ENCODE measurements around the gene FNDC3B. TPM values are rescaled to one million over a fixed set of nuclear protein-coding genes. Genes with fewer than 3 reads are reported as not detected.
A peak's percentile ranks its signal among the peaks of the same experiment; 100 is the strongest.

Gene FNDC3B
- total and polyA plus RNA-seq, 2 of the 8 experiments (the other 6 are each of a cell fraction or from before 2014, with no cell fraction given): 14.1 to 44.4 TPM

DNA sequence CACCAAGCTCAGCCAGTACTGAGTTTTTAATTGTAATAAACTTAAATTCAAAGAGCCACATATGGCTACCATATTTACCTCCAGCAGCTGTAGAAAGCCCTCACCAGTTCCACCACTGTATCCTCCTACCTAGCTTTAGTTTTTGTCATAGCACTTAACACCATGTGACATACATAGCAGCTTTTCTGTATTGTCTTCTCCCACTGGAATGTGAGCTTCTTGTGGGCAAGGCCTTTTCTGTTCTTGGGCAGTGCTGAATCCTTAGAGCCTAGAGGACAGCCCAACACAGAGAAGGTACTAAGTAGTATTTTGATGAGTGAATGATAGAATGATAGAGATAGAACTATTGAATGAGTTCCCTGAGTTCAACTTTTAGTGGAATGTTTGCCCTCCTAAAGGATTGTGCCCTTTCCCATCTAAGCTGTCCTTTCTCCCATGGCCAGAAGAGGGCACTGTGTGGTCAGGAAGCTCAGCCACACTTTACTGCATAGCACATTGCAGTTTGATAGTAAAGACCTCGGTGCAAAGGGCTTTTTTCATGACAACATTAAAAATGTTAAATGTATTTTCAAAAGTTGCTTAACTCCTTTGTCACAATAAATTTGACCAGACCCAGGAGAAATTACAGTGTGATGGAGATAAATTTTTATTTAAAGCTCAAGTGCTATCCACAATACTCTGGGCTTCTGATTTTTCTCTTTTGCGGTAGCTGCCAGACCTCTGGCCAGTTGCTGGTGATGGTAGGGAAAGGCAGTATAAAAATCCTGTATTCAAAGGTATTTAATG, 293.1 kb downstream of the FNDC3B start:
- H3K79me1 ChIP-seq (ENCODE audit: low read depth, low read length): no peaks in the 10 kb centered on the region; the same call in 1 of the 2 replicates
- H3K27me3 ChIP-seq (replicated peaks in 1 of 4; ENCODE audit: control insufficient read depth in 3 of 4, extremely low read depth in 1 of 4, insufficient read depth in 3 of 4, low read length in 3 of 4): no peaks in the 10 kb centered on the region
- H3K79me2 ChIP-seq (ENCODE audit: control insufficient read depth in 1 of 2, insufficient read depth in 2 of 2, low read length in 2 of 2): no peaks in the 10 kb centered on the region
- H2AK5ac ChIP-seq (ENCODE audit: low read depth, low read length): no peak overlapping the region
- TF ChIP-seq, protein P1, sequence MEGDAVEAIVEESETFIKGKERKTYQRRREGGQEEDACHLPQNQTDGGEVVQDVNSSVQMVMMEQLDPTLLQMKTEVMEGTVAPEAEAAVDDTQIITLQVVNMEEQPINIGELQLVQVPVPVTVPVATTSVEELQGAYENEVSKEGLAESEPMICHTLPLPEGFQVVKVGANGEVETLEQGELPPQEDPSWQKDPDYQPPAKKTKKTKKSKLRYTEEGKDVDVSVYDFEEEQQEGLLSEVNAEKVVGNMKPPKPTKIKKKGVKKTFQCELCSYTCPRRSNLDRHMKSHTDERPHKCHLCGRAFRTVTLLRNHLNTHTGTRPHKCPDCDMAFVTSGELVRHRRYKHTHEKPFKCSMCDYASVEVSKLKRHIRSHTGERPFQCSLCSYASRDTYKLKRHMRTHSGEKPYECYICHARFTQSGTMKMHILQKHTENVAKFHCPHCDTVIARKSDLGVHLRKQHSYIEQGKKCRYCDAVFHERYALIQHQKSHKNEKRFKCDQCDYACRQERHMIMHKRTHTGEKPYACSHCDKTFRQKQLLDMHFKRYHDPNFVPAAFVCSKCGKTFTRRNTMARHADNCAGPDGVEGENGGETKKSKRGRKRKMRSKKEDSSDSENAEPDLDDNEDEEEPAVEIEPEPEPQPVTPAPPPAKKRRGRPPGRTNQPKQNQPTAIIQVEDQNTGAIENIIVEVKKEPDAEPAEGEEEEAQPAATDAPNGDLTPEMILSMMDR (IDR thresholded peaks at IDR 0.05; ENCODE audit: control extremely low read depth in 1 of 3, insufficient read depth in 1 of 3, low read depth in 1 of 3, low read length in 3 of 3): peak; percentile 71 to 92 (median 77)
- TF ChIP-seq TEAD4 (IDR thresholded peaks at IDR 0.05; ENCODE audit: low read depth, low read length) (no peak), BCL11A (IDR thresholded peaks at IDR 0.05; ENCODE audit: low read depth in 2 of 2, low read length in 2 of 2) (no peak), RAD21 (IDR thresholded peaks at IDR 0.05 in 1 of 2, conservative IDR thresholded peaks at IDR 0.05 in 1 of 2; ENCODE audit: low read depth in 2 of 2, low read length in 2 of 2) (peak; percentile 62 to 71)
- no peak overlapping the region for H2BK15ac ChIP-seq (ENCODE audit: low read length)
- H3K18ac ChIP-seq (ENCODE audit: extremely low read depth, low read length): no peak overlapping the region
- no peak overlapping the region for H3K27ac ChIP-seq (ENCODE audit: low read depth, low read length)
- no peak overlapping the region for H2AFZ ChIP-seq (ENCODE audit: low read length)
- no peaks in the 10 kb centered on the region for H4K20me1 ChIP-seq (replicated peaks in 1 of 2; ENCODE audit: control insufficient read depth in 1 of 2, insufficient read depth in 2 of 2, low read length in 2 of 2)
- no peak overlapping the region for H4K91ac ChIP-seq (replicated peaks; ENCODE audit: insufficient read length, low read length)
- no peak overlapping the region for H3K4ac ChIP-seq (replicated peaks; ENCODE audit: insufficient read length, low read depth, low read length)
- peak overlapping the region; percentile 56; the same call in 1 of the 2 replicates for H2BK5ac ChIP-seq (ENCODE audit: low read depth, low read length)
- no peak overlapping the region for H4K8ac ChIP-seq (ENCODE audit: extremely low read depth, insufficient read depth, low read length)
- 80% methylated on average over 2 of the region's 2 CpGs; no CpG with 5 or more reads in 1 of the 2 experiments for WGBS, 2 experiments (ENCODE audit: extremely low coverage in 1 of 2, insufficient coverage in 1 of 2, insufficient read length in 1 of 2, insufficient replicate concordance in 2 of 2, low coverage in 1 of 2, low lambda C conversion rate in 2 of 2, missing lambda C conversion rate in 1 of 2)
- H3K4me2 ChIP-seq (ENCODE audit: insufficient read depth in 1 of 2, low read depth in 2 of 2, low read length in 2 of 2): no peak overlapping the region
- no peak overlapping the region for H2BK120ac ChIP-seq (replicated peaks; ENCODE audit: low read depth, low read length)
- H3K36me3 ChIP-seq (ENCODE audit: control insufficient read depth in 2 of 4, insufficient read depth in 4 of 4, low read length in 3 of 4): peaks cover 0 to 26% (median 12%) of the 10 kb centered on the region in 4 experiments; a peak in 4 of 8 replicates
- H2BK12ac ChIP-seq (ENCODE audit: low read depth, low read length): no peak overlapping the region
- no peak overlapping the region for H3K23ac ChIP-seq (ENCODE audit: insufficient read length)
- H3K56ac ChIP-seq (replicated peaks; ENCODE audit: insufficient read length, low read depth, low read length): no peak overlapping the region
- POLR2A ChIA-PET (ENCODE audit: partially characterized antibody): interaction anchor here (0.7 to 1.7 kb wide), 3 partner anchors 9 to 297 kb away, joined by 3 to 4 read pairs (median 4); no protein-coding TSS in a partner anchor
- no peaks in the 10 kb centered on the region for H3K4me1 ChIP-seq (replicated peaks in 1 of 4; ENCODE audit: control insufficient read depth in 3 of 4, insufficient read depth in 4 of 4, low read length in 3 of 4)
- no peak overlapping the region; a peak in 1 of 7 replicates for H3K9ac ChIP-seq (replicated peaks in 1 of 4; ENCODE audit: extremely low read depth in 1 of 4, low read depth in 3 of 4, low read length in 3 of 4)
- no peak overlapping the region for H3K4me3 ChIP-seq (ENCODE audit: extremely low read depth in 1 of 4, insufficient read depth in 2 of 4, low read depth in 3 of 4, low read length in 4 of 4)
- CTCF ChIA-PET (ENCODE audit: partially characterized antibody): interaction anchor here (0.6 to 2.8 kb wide), 46 partner anchors 9 to 660 kb away, joined by 3 to 26 read pairs (median 4); no protein-coding TSS in a partner anchor
- H4K5ac ChIP-seq (ENCODE audit: insufficient read length, low read depth, low read length): no peak overlapping the region
- H3K9me3 ChIP-seq (ENCODE audit: insufficient read depth in 2 of 2, low read depth in 1 of 2, low read length in 1 of 2): no peaks in the 10 kb centered on the region
- H3K14ac ChIP-seq (ENCODE audit: insufficient read length): no peak overlapping the region
- no peak overlapping the region for H2BK20ac ChIP-seq (ENCODE audit: low read length)
- no peaks in the 10 kb centered on the region for H3K23me2 ChIP-seq (ENCODE audit: low read depth, low read length)
- DNase-seq (ENCODE audit: low read depth in 1 of 2, low spot score in 2 of 2): peak in 1 of 2 experiments; percentile 78
- peak; percentile 94 for FAIRE-seq
